OCI-LY3 (cell line): ENCODE results near the gene LRP6.

Source experiments
- CTCF ChIP-seq: fragments of 200-600, 300-600 bp; sonication (generic); IDR thresholded peaks from 2 replicates; pipeline ENCODE4 v1.5.1; 2014; ENCODE audit warnings: antibody characterized with exemption, low read length, low read depth
- EZH2phosphoT487 ChIP-seq: fragments of 200-600 bp; shearing (Covaris generic); IDR thresholded peaks from 2 replicates; pipeline ENCODE4 v1.6.1; 2018; ENCODE audit warnings: antibody characterized with exemption, mixed run types, low read depth

GRCh38 chr12:12210983-12211382 lies 55.9 kb downstream of the LRP6 start:
- TF ChIP-seq CTCF, result no peak
- TF ChIP-seq EZH2phosphoT487, result no peak
